Measurements from ENCODE around the gene CARD6.
"Not testable (repeated sequence)": the region's sequence is repeated elsewhere in the genome, so short reads cannot be mapped to it uniquely, and the experiment has no call there.

GRCh38 chr5:40825461-40826043 is 15.6 kb upstream of the CARD6 start:
- TF ChIP-seq CTCF, POLR2A (IDR thresholded peaks at IDR 0.05): not testable (repeated sequence)

All from thyroid gland (tissue), 4 donors.